Spleen (tissue), 7 donors: ENCODE results near the gene DIP2C.

Source experiments
- CTCF ChIP-seq, 11 experiments: fragments of 200-600 bp in 7 of 11; fragments of 450-650 bp in 4 of 11; sonication (generic) in 4 of 11; IDR thresholded peaks in 8 of 11; conservative IDR thresholded peaks in 3 of 11; 1 replicate in 7 of 11; 2 replicates in 4 of 11; pipeline versions ENCODE4 v1.4.0 to v1.8.0; 2016 to 2021; ENCODE audit warnings: antibody characterized with exemption in 11 of 11, inconsistent platforms in 4 of 11, mild to moderate bottlenecking in 1 of 11
- POLR2A ChIP-seq, 3 donors: fragments of 450-650 bp; IDR thresholded peaks; one replicate each; pipeline ENCODE4 v1.5.1; 2017; ENCODE audit warnings: antibody characterized with exemption in 3 of 3, mild to moderate bottlenecking in 1 of 3
- POLR2AphosphoS5 ChIP-seq, 3 donors: sonication (generic); formaldehyde crosslinking; IDR thresholded peaks; one replicate each; pipeline ENCODE4 v1.5.1; 2017; ENCODE audit warnings: antibody characterized with exemption in 3 of 3
- donor health status: DM: no; HTN: no; CAD: no; lungs with moderate emphysema.
- donor health status: DM: no; HTN: no; CAD: no.
- donor health status: DM: no; HTN: no; CAD: no.

- TF ChIP-seq POLR2AphosphoS5 (IDR thresholded peaks at IDR 0.05) = no peak
- no peak for TF ChIP-seq POLR2A (IDR thresholded peaks at IDR 0.05)
- no peak for TF ChIP-seq CTCF (IDR thresholded peaks at IDR 0.05 in 8 of 11, conservative IDR thresholded peaks at IDR 0.05 in 3 of 11)
Measured at GRCh38 chr10:558364-558763, 131.1 kb downstream of the DIP2C start.
